WI38 (cell line): ENCODE data around the gene RSRC1.

Experiments used
- H3K4me3 ChIP-seq: 2 replicates; pipeline ENCODE4 v1.5.1; 2011; ENCODE audit warnings: low read depth, mild to moderate bottlenecking, control low read depth, low read length
- CTCF ChIP-seq: IDR thresholded peaks from 2 replicates; pipeline ENCODE4 v1.5.1; 2012; ENCODE audit warnings: low read depth, mild to moderate bottlenecking, control low read depth, low read length

The RSRC1 gene

GRCh38 chr3:158101335-158102241 is 8.3 kb upstream of the RSRC1 start:
- no peak overlapping the region for H3K4me3 ChIP-seq
- TF ChIP-seq CTCF = no peak

- no peak overlapping the region for H3K4me3 ChIP-seq
Observed at GRCh38 chr3:158102242-158103080, 7.4 kb upstream of the RSRC1 start.

GRCh38 chr3:158103081-158103886 is 6.6 kb upstream of the RSRC1 start:
- no peak for TF ChIP-seq CTCF
- no peak overlapping the region for H3K4me3 ChIP-seq

More at GRCh38 chr3:158102242-158103080, 7.4 kb upstream of the RSRC1 start:
- TF ChIP-seq CTCF = no peak

- no peak for TF ChIP-seq CTCF
- no peak overlapping the region for H3K4me3 ChIP-seq
Observed at GRCh38 chr3:158103887-158104327, 6.0 kb upstream of the RSRC1 start.

- peak overlapping the region; percentile 37 for H3K4me3 ChIP-seq
- TF ChIP-seq CTCF = no peak
Observed at GRCh38 chr3:158104431-158104921, 5.4 kb upstream of the RSRC1 start.

- TF ChIP-seq CTCF = no peak
- H3K4me3 ChIP-seq = peak overlapping the region; percentile 62
Observed at GRCh38 chr3:158105119-158105709, 4.7 kb upstream of the RSRC1 start.
